Cardiac fibroblast (primary cell): Measurements from ENCODE around the gene RIPOR3.
"Not testable (repeated sequence)": the region's sequence is repeated elsewhere in the genome, so short reads cannot be mapped to it uniquely, and the experiment has no call there.

ENCODE experiments used
- DNase-seq, 2 donors: peaks; one replicate each; pipeline versions ENCODE4 v3.0.0 to v3.0.0-alpha.2; 2010; ENCODE audit warnings: low read depth in 2 of 2
- H3K4me3 ChIP-seq, 2 donors: replicated peaks in 1 of 2; 1 replicate in 1 of 2; 2 replicates in 1 of 2; pipeline ENCODE4 v1.5.1; 2011; ENCODE audit warnings: low read depth in 2 of 2, low read length in 2 of 2, mild to moderate bottlenecking in 2 of 2, moderate library complexity in 1 of 2
- CTCF ChIP-seq: IDR thresholded peaks from one replicate; pipeline ENCODE4 v1.5.1; 2011; ENCODE audit warnings: low read depth, mild to moderate bottlenecking, low read length, inconsistent platforms

RIPOR3 gene

GRCh38 chr20:50676858-50677257 lies 14.5 kb downstream of the RIPOR3 start:
- DNase-seq, result no peak
- no peak for TF ChIP-seq CTCF
- no peak overlapping the region for H3K4me3 ChIP-seq

- not testable (repeated sequence) for H3K4me3 ChIP-seq, DNase-seq
These were observed 15.0 kb downstream of the RIPOR3 start for GRCh38 chr20:50676377-50676731.

GRCh38 chr20:50675671-50676376 lies 15.5 kb downstream of the RIPOR3 start:
- DNase-seq, result no peak
- H3K4me3 ChIP-seq, result no peak overlapping the region
- no peak for TF ChIP-seq CTCF

- no peak for DNase-seq
- TF ChIP-seq CTCF, result no peak
- no peak overlapping the region for H3K4me3 ChIP-seq
These were observed 17.1 kb downstream of the RIPOR3 start for GRCh38 chr20:50674138-50674825.

- no peak for DNase-seq
- no peak overlapping the region for H3K4me3 ChIP-seq
- TF ChIP-seq CTCF, result no peak
These were observed 17.7 kb downstream of the RIPOR3 start for GRCh38 chr20:50673466-50674137.

- no peak for TF ChIP-seq CTCF
- H3K4me3 ChIP-seq, result no peak overlapping the region
- DNase-seq, result no peak
These were observed 18.2 kb downstream of the RIPOR3 start for GRCh38 chr20:50673146-50673465.

- H3K4me3 ChIP-seq, result no peak overlapping the region
- no peak for DNase-seq
- TF ChIP-seq CTCF, result no peak
These were observed 18.8 kb downstream of the RIPOR3 start for GRCh38 chr20:50672400-50673145.
